ENCODE results near the gene RFX6. TPM values are rescaled to one million over a fixed set of nuclear protein-coding genes. Genes with fewer than 3 reads are reported as not detected.

The RFX6 gene
- total RNA-seq, 1 experiment from 2014 or later = not detected

GRCh38 chr6:116828983-116829382 lies 48.1 kb upstream of the RFX6 start, which contains the start of gene GPRC6A:
Gene GPRC6A (minus strand): TSS chr6:116829083. CDS start chr6:116829013, 70 bp downstream.
- H3K36me3 ChIP-seq (ENCODE audit: control insufficient read depth in 1 of 2, insufficient read depth in 2 of 2, low read length in 2 of 2) = no peaks in the 10 kb centered on the region
- no peaks in the 10 kb centered on the region for H3K9me2 ChIP-seq (ENCODE audit: insufficient read depth)
- H3K79me2 ChIP-seq (ENCODE audit: insufficient read depth, low read length) = no peaks in the 10 kb centered on the region
- no TSS peak for BruUV-seq (replicated peaks)
- no peaks in the 10 kb centered on the region for H3K4me1 ChIP-seq (ENCODE audit: control insufficient read depth in 1 of 2, insufficient read depth in 2 of 2, low read length in 2 of 2)
- H3K27me3 ChIP-seq (ENCODE audit: insufficient read depth, low read length) = no peaks in the 10 kb centered on the region
- DNase-seq (ENCODE audit: low read depth, low spot score) (no peak), ATAC-seq (no peak)
- TF ChIP-seq ZFX (IDR thresholded peaks at IDR 0.05) (no peak), CBX3 (IDR thresholded peaks at IDR 0.05; ENCODE audit: low read depth) (no peak), ELF1 (IDR thresholded peaks at IDR 0.05; ENCODE audit: borderline replicate concordance, low read depth) (no peak), RAD21 (IDR thresholded peaks at IDR 0.05; ENCODE audit: low read depth) (no peak), SIN3A (IDR thresholded peaks at IDR 0.05; ENCODE audit: low read depth) (no peak), POLR2A (IDR thresholded peaks at IDR 0.05; ENCODE audit: borderline replicate concordance, extremely low read depth, insufficient read depth, insufficient read length) (no peak), TCF7L2 (IDR thresholded peaks at IDR 0.05; ENCODE audit: borderline replicate concordance, extremely low read depth, insufficient read depth, insufficient read length) (no peak), YY1 (IDR thresholded peaks at IDR 0.05; ENCODE audit: extremely low read depth, insufficient replicate concordance, low read depth, low read length) (no peak), JUND (IDR thresholded peaks at IDR 0.05) (no peak), EGR1 (IDR thresholded peaks at IDR 0.05; ENCODE audit: low read depth) (no peak), MAX (IDR thresholded peaks at IDR 0.05) (no peak), SP1 (IDR thresholded peaks at IDR 0.05; ENCODE audit: low read depth) (no peak), EZH2phosphoT487 (IDR thresholded peaks at IDR 0.05; ENCODE audit: borderline replicate concordance) (no peak), FOSL1 (IDR thresholded peaks at IDR 0.05; ENCODE audit: low read depth) (no peak), POLR2AphosphoS5 (IDR thresholded peaks at IDR 0.05; ENCODE audit: low read depth, low read length) (no peak), ZNF274 (IDR thresholded peaks at IDR 0.05; ENCODE audit: low read depth, low read length) (no peak), SRF (IDR thresholded peaks at IDR 0.05; ENCODE audit: low read depth) (no peak)
- TF ChIP-seq, protein P1, sequence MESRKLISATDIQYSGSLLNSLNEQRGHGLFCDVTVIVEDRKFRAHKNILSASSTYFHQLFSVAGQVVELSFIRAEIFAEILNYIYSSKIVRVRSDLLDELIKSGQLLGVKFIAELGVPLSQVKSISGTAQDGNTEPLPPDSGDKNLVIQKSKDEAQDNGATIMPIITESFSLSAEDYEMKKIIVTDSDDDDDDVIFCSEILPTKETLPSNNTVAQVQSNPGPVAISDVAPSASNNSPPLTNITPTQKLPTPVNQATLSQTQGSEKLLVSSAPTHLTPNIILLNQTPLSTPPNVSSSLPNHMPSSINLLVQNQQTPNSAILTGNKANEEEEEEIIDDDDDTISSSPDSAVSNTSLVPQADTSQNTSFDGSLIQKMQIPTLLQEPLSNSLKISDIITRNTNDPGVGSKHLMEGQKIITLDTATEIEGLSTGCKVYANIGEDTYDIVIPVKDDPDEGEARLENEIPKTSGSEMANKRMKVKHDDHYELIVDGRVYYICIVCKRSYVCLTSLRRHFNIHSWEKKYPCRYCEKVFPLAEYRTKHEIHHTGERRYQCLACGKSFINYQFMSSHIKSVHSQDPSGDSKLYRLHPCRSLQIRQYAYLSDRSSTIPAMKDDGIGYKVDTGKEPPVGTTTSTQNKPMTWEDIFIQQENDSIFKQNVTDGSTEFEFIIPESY (IDR thresholded peaks at IDR 0.05; ENCODE audit: extremely low read depth, insufficient replicate concordance, low read length) = no peak
- TF ChIP-seq, protein P2, sequence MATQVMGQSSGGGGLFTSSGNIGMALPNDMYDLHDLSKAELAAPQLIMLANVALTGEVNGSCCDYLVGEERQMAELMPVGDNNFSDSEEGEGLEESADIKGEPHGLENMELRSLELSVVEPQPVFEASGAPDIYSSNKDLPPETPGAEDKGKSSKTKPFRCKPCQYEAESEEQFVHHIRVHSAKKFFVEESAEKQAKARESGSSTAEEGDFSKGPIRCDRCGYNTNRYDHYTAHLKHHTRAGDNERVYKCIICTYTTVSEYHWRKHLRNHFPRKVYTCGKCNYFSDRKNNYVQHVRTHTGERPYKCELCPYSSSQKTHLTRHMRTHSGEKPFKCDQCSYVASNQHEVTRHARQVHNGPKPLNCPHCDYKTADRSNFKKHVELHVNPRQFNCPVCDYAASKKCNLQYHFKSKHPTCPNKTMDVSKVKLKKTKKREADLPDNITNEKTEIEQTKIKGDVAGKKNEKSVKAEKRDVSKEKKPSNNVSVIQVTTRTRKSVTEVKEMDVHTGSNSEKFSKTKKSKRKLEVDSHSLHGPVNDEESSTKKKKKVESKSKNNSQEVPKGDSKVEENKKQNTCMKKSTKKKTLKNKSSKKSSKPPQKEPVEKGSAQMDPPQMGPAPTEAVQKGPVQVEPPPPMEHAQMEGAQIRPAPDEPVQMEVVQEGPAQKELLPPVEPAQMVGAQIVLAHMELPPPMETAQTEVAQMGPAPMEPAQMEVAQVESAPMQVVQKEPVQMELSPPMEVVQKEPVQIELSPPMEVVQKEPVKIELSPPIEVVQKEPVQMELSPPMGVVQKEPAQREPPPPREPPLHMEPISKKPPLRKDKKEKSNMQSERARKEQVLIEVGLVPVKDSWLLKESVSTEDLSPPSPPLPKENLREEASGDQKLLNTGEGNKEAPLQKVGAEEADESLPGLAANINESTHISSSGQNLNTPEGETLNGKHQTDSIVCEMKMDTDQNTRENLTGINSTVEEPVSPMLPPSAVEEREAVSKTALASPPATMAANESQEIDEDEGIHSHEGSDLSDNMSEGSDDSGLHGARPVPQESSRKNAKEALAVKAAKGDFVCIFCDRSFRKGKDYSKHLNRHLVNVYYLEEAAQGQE (IDR thresholded peaks at IDR 0.05; ENCODE audit: low read depth) = no peak
- TF ChIP-seq, protein P3, sequence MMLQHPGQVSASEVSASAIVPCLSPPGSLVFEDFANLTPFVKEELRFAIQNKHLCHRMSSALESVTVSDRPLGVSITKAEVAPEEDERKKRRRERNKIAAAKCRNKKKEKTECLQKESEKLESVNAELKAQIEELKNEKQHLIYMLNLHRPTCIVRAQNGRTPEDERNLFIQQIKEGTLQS (IDR thresholded peaks at IDR 0.05) = no peak
- H3K4me3 ChIP-seq (replicated peaks in 1 of 2; ENCODE audit: low read depth in 1 of 2, low read length in 2 of 2) = no peak within 1 kb of the TSS
- ChIA-PET RAD21 (ENCODE audit: low non-redundant PET in 1 of 2, low total read pairs in 2 of 2, uncharacterized antibody in 2 of 2, unreplicated experiment in 2 of 2) (no interaction called here), CTCF (no interaction called here), POLR2A (no interaction called here)
- no peaks in the 10 kb centered on the region for H4K20me1 ChIP-seq (ENCODE audit: insufficient read depth)
- no peaks in the 10 kb centered on the region for H3K9me3 ChIP-seq (ENCODE audit: control insufficient read depth in 1 of 2, insufficient read depth in 1 of 2, low read depth in 1 of 2, low read length in 2 of 2)
- H3K4me2 ChIP-seq (ENCODE audit: low read length) = no peak within 1 kb of the TSS
- no peak within 1 kb of the TSS for H3K27ac ChIP-seq (ENCODE audit: low read depth, low read length)
- intact Hi-C loops (cut with micrococcal nuclease) = no loop called here
- peak within 1 kb of the TSS; percentile 66 for H2AFZ ChIP-seq (ENCODE audit: low read depth, low read length, poor library complexity, severe bottlenecking)
- H3K9ac ChIP-seq (ENCODE audit: low read length) = no peak within 1 kb of the TSS

Data from HCT116 (cell line).